GM23248 (cell line): Measurements from ENCODE around the gene NGDN. TPM values are rescaled to one million over a fixed set of nuclear protein-coding genes. Genes with fewer than 3 reads are reported as not detected.

ENCODE experiments used
- DNase-seq: peaks from one replicate; pipeline ENCODE4 v3.0.0-alpha.2; 2015
- H2AFZ ChIP-seq: fragments of 200-600 bp; sonication (generic); 2 replicates; pipeline ENCODE4 v1.6.1; 2016; ENCODE audit warnings: antibody characterized with exemption
- H3F3A ChIP-seq: fragments of 200-600 bp; sonication (generic); 2 replicates; pipeline ENCODE4 v1.6.1; 2016; ENCODE audit warnings: mild to moderate bottlenecking, antibody characterized with exemption, mixed run types; ENCODE audit not compliant: insufficient read depth
- H3K27ac ChIP-seq: fragments of 200-600 bp; sonication (generic); 2 replicates; pipeline ENCODE4 v1.5.1; 2016; ENCODE audit warnings: mild to moderate bottlenecking
- H3K27me3 ChIP-seq: fragments of 200-600 bp; sonication (generic); replicated peaks from 2 replicates; pipeline ENCODE4 v1.6.1; 2016; ENCODE audit warnings: mild to moderate bottlenecking; ENCODE audit not compliant: insufficient read depth
- H3K36me3 ChIP-seq: fragments of 200-600 bp; sonication (generic); 2 replicates; pipeline ENCODE4 v1.6.1; 2016; ENCODE audit warnings: low read depth, mild to moderate bottlenecking
- H3K4me1 ChIP-seq: fragments of 200-600 bp; sonication (generic); 2 replicates; pipeline ENCODE4 v1.6.1; 2016; ENCODE audit warnings: mild to moderate bottlenecking; ENCODE audit not compliant: insufficient read depth
- H3K4me2 ChIP-seq: fragments of 200-600 bp; sonication (generic); one replicate; pipeline ENCODE4 v1.6.1; 2016; ENCODE audit warnings: mild to moderate bottlenecking; ENCODE audit not compliant: unreplicated experiment
- H3K4me3 ChIP-seq: fragments of 200-600 bp; sonication (generic); 2 replicates; pipeline ENCODE4 v1.5.1; 2016; ENCODE audit warnings: mild to moderate bottlenecking
- H3K79me2 ChIP-seq: fragments of 200-600 bp; sonication (generic); 2 replicates; pipeline ENCODE4 v1.6.1; 2016; ENCODE audit warnings: mild to moderate bottlenecking; ENCODE audit not compliant: insufficient read depth
- H3K9ac ChIP-seq: fragments of 200-600 bp; sonication (generic); 2 replicates; pipeline ENCODE4 v1.6.1; 2016; ENCODE audit warnings: mild to moderate bottlenecking
- H3K9me2 ChIP-seq: fragments of 200-600 bp; sonication (generic); 2 replicates; pipeline ENCODE4 v1.6.1; 2016; ENCODE audit warnings: mixed run types, mild to moderate bottlenecking, moderate library complexity; ENCODE audit not compliant: insufficient read depth
- H3K9me3 ChIP-seq: fragments of 200-600 bp; sonication (generic); one replicate; pipeline ENCODE4 v1.6.1; 2017; ENCODE audit warnings: low read depth
- H4K20me1 ChIP-seq: fragments of 200-600 bp; sonication (generic); 2 replicates; pipeline ENCODE4 v1.6.0; 2016; ENCODE audit not compliant: insufficient read depth
- EZH2 ChIP-seq: fragments of 200-600 bp; sonication (generic); IDR thresholded peaks from 2 replicates; pipeline ENCODE4 v1.6.1; 2018; ENCODE audit warnings: antibody characterized with exemption, mild to moderate bottlenecking; ENCODE audit not compliant: insufficient read depth, poor library complexity, severe bottlenecking
- EZH2phosphoT487 ChIP-seq: fragments of 200-600 bp; sonication (generic); IDR thresholded peaks from 2 replicates; pipeline ENCODE4 v1.6.1; 2018; ENCODE audit warnings: antibody characterized with exemption, moderate library complexity, mild to moderate bottlenecking, low read depth; ENCODE audit not compliant: insufficient read depth
- WGBS, 2 experiments: methylation state at CpG; one replicate each; pipeline ENCODE4 v1.1.6; 2015 to 2017; ENCODE audit warnings: low lambda C conversion rate in 2 of 2, low coverage in 1 of 2; ENCODE audit errors: missing lambda C conversion rate in 2 of 2; 5-methylcytosine and 5-hydroxymethylcytosine counted together
- in situ Hi-C: fragments of 300-500 bp; cut with MboI; formaldehyde crosslinking; loops from 2 replicates; pipeline ENCODE4 v1.15.0; 2020
- polyA plus RNA-seq: library from polyadenylated mRNA; unstranded; fragments of >200 nt; fragmentation: Nextera tagmentation; extraction: Ambion mirVana; gene quantifications from 2 replicates; pipeline ENCODE4 v1.2.1, GENCODE V29; 2016
- total RNA-seq: library from RNA; depleted of rRNA; stranded (reverse); fragments of >200 nt; shearing (Covaris generic); gene quantifications from 2 replicates; pipeline ENCODE4 v1.2.3, GENCODE V29; 2014

NGDN gene
- total and polyA plus RNA-seq, 2 experiments from 2014 or later: 25.9 to 39.9 TPM

DNA sequence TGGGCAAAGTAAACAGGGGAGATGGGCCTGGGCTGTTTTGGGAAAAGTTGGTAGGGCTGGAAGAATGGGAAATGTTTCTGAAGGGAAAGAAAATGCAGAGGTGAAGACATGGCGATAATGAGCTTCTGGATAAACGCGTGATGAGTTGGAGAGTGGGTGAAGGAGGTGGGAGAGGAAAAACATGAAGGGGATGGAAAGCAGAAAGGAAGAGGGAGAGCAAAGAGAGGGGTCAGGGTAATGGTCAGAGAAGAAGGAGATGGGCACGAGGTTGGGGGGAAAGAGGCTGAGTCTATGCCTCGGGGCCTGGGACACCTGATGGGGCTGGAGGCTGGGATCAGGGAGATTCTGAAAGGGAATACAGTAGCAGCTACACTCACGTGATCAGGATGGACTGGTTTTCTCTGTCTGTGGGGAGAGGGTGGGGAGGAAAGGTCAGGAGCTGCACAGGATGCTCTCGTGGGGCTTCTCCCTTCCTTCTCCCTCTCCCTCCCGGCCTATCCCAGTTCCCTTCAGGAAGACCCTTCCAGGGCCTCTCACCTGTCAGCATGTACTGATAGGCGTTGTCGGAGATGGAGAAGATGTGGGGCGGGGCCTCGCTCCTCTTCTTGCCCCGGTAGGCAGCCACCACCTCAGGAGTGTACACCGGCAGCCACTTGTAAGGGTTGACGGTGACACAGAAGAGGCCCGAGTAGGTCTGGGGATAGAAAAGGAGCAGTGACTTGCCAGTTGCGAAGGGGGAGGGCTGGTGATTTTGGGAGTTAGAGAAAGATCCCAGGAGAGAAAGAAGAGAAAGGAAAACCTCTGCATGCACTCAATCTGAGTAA lies 37.2 kb upstream of the NGDN start:
- TF ChIP-seq EZH2 (no peak), EZH2phosphoT487 (no peak)
- no peaks in the 10 kb centered on the region for H3F3A ChIP-seq
- no peaks in the 10 kb centered on the region for H3K9me2 ChIP-seq
- no peaks in the 10 kb centered on the region for H3K79me2 ChIP-seq
- H3K9ac ChIP-seq: no peak overlapping the region
- H3K4me1 ChIP-seq: no peaks in the 10 kb centered on the region
- peaks cover 16% of the 10 kb centered on the region for H3K27me3 ChIP-seq
- 41 to 53% methylated on average over 13 to 17 of the region's 17 CpGs for WGBS, 2 experiments
- H3K4me3 ChIP-seq: no peak overlapping the region
- no peak overlapping the region for H3K27ac ChIP-seq
- H3K9me3 ChIP-seq: no peaks in the 10 kb centered on the region
- H2AFZ ChIP-seq: no peak overlapping the region
- H4K20me1 ChIP-seq: no peaks in the 10 kb centered on the region
- in situ Hi-C loops: no loop called here
- no peak overlapping the region for H3K4me2 ChIP-seq
- no peak for DNase-seq
- no peaks in the 10 kb centered on the region for H3K36me3 ChIP-seq

DNA sequence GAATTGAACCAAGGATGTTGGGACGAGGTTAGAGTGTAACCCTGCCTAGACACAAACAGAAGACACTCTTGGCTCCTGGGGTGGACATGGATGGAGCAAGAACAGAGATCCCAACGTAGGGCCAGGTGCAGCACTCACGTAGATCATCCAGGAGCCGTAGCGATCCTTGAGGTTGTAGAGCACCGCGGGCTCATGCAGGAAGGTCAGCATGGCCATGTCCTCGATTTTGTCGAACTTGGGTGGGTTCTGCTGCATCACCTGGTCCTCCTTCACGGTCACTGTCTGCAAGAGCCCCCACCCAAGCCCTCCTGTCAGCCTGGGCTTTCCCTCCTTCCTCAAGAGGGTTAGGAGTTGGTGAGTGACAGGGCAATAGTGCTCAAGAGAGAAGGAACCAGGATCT lies 36.6 kb upstream of the NGDN start:
- H3K27ac ChIP-seq: no peak overlapping the region
- no peak for DNase-seq
- no peaks in the 10 kb centered on the region for H3K9me3 ChIP-seq
- no peaks in the 10 kb centered on the region for H3K4me1 ChIP-seq
- in situ Hi-C loops: no loop called here
- H3K36me3 ChIP-seq: no peaks in the 10 kb centered on the region
- H3K4me3 ChIP-seq: no peak overlapping the region
- TF ChIP-seq EZH2 (no peak), EZH2phosphoT487 (no peak)
- no peak overlapping the region for H3K9ac ChIP-seq
- H3K27me3 ChIP-seq: peaks cover 16% of the 10 kb centered on the region
- H2AFZ ChIP-seq: no peak overlapping the region
- H3K9me2 ChIP-seq: no peaks in the 10 kb centered on the region
- H3F3A ChIP-seq: no peaks in the 10 kb centered on the region
- WGBS, 2 experiments: 53 to 54% methylated on average over 10 of the region's 10 CpGs
- no peak overlapping the region for H3K4me2 ChIP-seq
- H3K79me2 ChIP-seq: no peaks in the 10 kb centered on the region
- H4K20me1 ChIP-seq: no peaks in the 10 kb centered on the region

DNA sequence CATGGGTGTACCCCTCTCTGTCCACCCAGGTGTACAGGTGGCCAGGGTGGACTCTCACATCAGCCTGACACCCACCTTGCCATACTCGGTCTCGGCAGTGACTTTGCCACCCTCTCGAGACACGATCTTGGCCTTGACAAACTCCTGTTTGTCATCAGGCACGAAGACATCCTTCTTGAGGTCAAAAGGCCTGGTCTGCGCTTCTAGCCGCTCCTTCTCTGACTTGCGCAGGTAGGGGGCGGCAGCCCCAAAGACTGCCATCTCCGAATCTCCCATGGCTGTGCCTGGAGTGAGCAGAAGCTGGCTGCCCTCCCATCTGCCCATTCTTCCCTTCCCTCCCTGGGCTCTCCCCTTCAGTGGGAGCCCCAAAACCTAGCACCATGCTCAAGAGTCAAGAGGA lies 36.0 kb upstream of the NGDN start:
- Histone ChIP-seq H3K9me3 (no peaks in the 10 kb centered on the region), H3K79me2 (no peaks in the 10 kb centered on the region), H2AFZ (no peak overlapping the region), H4K20me1 (no peaks in the 10 kb centered on the region), H3K27ac (no peak overlapping the region), H3K4me1 (no peaks in the 10 kb centered on the region), H3K4me3 (no peak overlapping the region), H3K27me3 (peaks cover 16% of the 10 kb centered on the region), H3K9ac (no peak overlapping the region), H3K9me2 (no peaks in the 10 kb centered on the region), H3K36me3 (no peaks in the 10 kb centered on the region), H3K4me2 (no peak overlapping the region), H3F3A (no peaks in the 10 kb centered on the region)
- DNase-seq: no peak
- 29 to 33% methylated on average over 10 of the region's 10 CpGs for WGBS, 2 experiments
- TF ChIP-seq EZH2 (no peak), EZH2phosphoT487 (no peak)
- in situ Hi-C loops: no loop called here

DNA sequence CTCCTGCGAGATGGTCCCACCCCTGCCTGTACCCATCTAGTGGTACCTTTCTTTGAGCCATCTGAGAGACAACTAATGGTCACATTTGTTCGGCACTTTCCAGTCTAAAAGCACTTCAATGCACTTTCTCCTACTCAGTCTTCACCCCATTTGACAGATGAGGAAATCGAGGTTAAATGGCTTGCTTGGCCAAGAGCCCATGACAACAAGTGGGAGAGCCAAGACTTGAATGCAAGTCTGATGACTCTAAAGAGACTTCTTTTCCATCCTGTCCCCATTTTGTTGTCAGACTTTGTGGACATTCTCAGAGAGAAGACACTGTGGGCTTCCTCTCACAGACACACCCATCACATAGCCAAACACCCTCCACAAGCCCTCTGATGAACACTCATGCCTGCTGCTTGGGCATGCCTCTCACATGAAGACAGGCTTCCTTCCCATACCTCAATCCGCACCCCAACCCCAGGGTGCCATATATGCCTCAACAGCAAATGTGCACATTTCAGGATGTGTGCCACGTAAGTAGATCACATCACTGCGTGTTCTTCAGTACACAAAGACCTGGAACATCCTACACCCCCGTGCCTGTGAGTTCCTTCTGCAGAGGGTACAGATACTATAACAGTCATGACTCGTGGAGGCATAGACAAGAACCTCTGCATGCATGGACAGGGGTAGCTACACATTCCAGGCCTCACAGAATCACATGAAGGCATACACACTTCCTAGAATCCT lies 34.8 kb upstream of the NGDN start:
- Histone ChIP-seq H3K4me3 (no peak overlapping the region), H3K9me2 (no peaks in the 10 kb centered on the region), H3K27ac (no peak overlapping the region), H3K4me2 (no peak overlapping the region), H3K27me3 (peaks cover 16% of the 10 kb centered on the region), H2AFZ (no peak overlapping the region), H3F3A (no peaks in the 10 kb centered on the region), H3K9me3 (no peaks in the 10 kb centered on the region), H4K20me1 (no peaks in the 10 kb centered on the region), H3K4me1 (no peaks in the 10 kb centered on the region), H3K36me3 (no peaks in the 10 kb centered on the region), H3K9ac (no peak overlapping the region), H3K79me2 (no peaks in the 10 kb centered on the region)
- no peak for DNase-seq
- 34 to 39% methylated on average over 8 of the region's 8 CpGs for WGBS, 2 experiments
- TF ChIP-seq EZH2 (no peak), EZH2phosphoT487 (no peak)
- in situ Hi-C loops: no loop called here
